PC-9 (cell line): ENCODE data around the gene MYD88. TPM values are rescaled to one million over a fixed set of nuclear protein-coding genes. Genes with fewer than 3 reads are reported as not detected.

ENCODE experiments used
- BruUV-seq: library from RNA; stranded (reverse); fragments of 400-500 nt; replicated peaks from 2 replicates; lab custom pipeline; 2021; lab: Mats Ljungman, UMichigan
- CTCF ChIA-PET: fragments of 300-600 bp; sonication (Branson Sonifier 250); formaldehyde crosslinking; loops from one replicate; lab custom pipeline; 2022; ENCODE audit warnings: antibody characterized with exemption; lab: Charles Lee
- POLR2A ChIA-PET: fragments of 300-600 bp; sonication (Branson Sonifier 250); formaldehyde crosslinking; loops from one replicate; lab custom pipeline; 2022; ENCODE audit warnings: antibody characterized with exemption; ENCODE audit not compliant: unreplicated experiment; lab: Charles Lee
- DNase-seq, 2 experiments: peaks; one replicate each; pipeline versions ENCODE4 v3.0.0 to v3.0.0-alpha.2; 2015 to 2022; ENCODE audit warnings: mixed read lengths in 1 of 2
- H2AFZ ChIP-seq: fragments of 200-600 bp; sonication (generic); 2 replicates; pipeline ENCODE4 v1.8.1; 2017; ENCODE audit warnings: antibody characterized with exemption
- H3F3A ChIP-seq: fragments of 200-600 bp; sonication (generic); 2 replicates; pipeline ENCODE4 v1.8.1; 2017; ENCODE audit warnings: antibody characterized with exemption, mild to moderate bottlenecking, low read depth; ENCODE audit not compliant: insufficient read depth
- H3K27ac ChIP-seq: fragments of 200-600 bp; sonication (generic); 2 replicates; pipeline ENCODE4 v1.6.1; 2016; ENCODE audit warnings: mixed run types
- H3K27me3 ChIP-seq: fragments of 200-600 bp; sonication (generic); 2 replicates; pipeline ENCODE4 v1.6.1; 2016; ENCODE audit warnings: low read depth, mixed run types; ENCODE audit not compliant: insufficient read depth
- H3K36me3 ChIP-seq: fragments of 200-600 bp; sonication (generic); 2 replicates; pipeline ENCODE4 v1.6.1; 2016; ENCODE audit warnings: low read depth, mixed run types
- H3K4me1 ChIP-seq: fragments of 200-600 bp; sonication (generic); replicated peaks from 2 replicates; pipeline ENCODE4 v1.6.1; 2016; ENCODE audit warnings: mixed run types; ENCODE audit not compliant: insufficient read depth
- H3K4me2 ChIP-seq: fragments of 200-600 bp; sonication (generic); 2 replicates; pipeline ENCODE4 v1.6.1; 2017; ENCODE audit warnings: mixed run types
- H3K4me3 ChIP-seq: fragments of 200-600 bp; sonication (generic); 2 replicates; pipeline ENCODE4 v1.6.1; 2016; ENCODE audit warnings: mixed run types
- H3K79me2 ChIP-seq: fragments of 200-600 bp; sonication (generic); 2 replicates; pipeline ENCODE4 v1.6.1; 2017; ENCODE audit warnings: low read depth, mixed run types
- H3K9me2 ChIP-seq: fragments of 200-600 bp; sonication (generic); 2 replicates; pipeline ENCODE4 v1.8.1; 2017; ENCODE audit warnings: mild to moderate bottlenecking; ENCODE audit not compliant: insufficient read depth
- H3K9me3 ChIP-seq: fragments of 200-600 bp; sonication (generic); 2 replicates; pipeline ENCODE4 v1.8.1; 2016; ENCODE audit warnings: low read depth; ENCODE audit not compliant: insufficient read depth
- H4K20me1 ChIP-seq: fragments of 200-600 bp; sonication (generic); 2 replicates; pipeline ENCODE4 v1.8.1; 2017; ENCODE audit not compliant: insufficient read depth
- CTCF ChIP-seq: fragments of 200-600 bp; sonication (generic); conservative IDR thresholded peaks from 2 replicates; pipeline ENCODE4 v1.6.1; 2017; ENCODE audit warnings: mixed run types, antibody characterized with exemption, mild to moderate bottlenecking, moderate library complexity
- EZH2 ChIP-seq: fragments of 200-600 bp; sonication (generic); IDR thresholded peaks from 2 replicates; pipeline ENCODE4 v1.8.0; 2017; ENCODE audit warnings: antibody characterized with exemption, low read depth
- intact Hi-C: fragments of 100-400 bp; cut with micrococcal nuclease; formaldehyde crosslinking; loops from one replicate; pipeline ENCODE4 v1.10.0; 2022; ENCODE audit not compliant: unreplicated experiment
- total RNA-seq: library from RNA; stranded (reverse); gene quantifications from 2 replicates; pipeline ENCODE4 v1.2.3, GENCODE V29; 2021

The MYD88 gene
- total RNA-seq, 1 experiment from 2014 or later = 25.0 TPM

GRCh38 chr3:38097446-38098375 is 40.8 kb upstream of the MYD88 start:
- ChIA-PET POLR2A (interaction anchor here (0.7 kb wide), 1 partner anchor 210 kb away, joined by 3 read pairs; no protein-coding TSS in a partner anchor), CTCF (no interaction called here)
- DNase-seq = no peak
- no peaks in the 10 kb centered on the region for H3K79me2 ChIP-seq
- TF ChIP-seq CTCF = no peak
- TF ChIP-seq EZH2 = no peak
- no TSS peak for BruUV-seq
- no peak overlapping the region for H3K4me2 ChIP-seq
- no peaks in the 10 kb centered on the region for H3F3A ChIP-seq
- H4K20me1 ChIP-seq = no peaks in the 10 kb centered on the region
- H2AFZ ChIP-seq = no peak overlapping the region
- H3K9me3 ChIP-seq = no peaks in the 10 kb centered on the region
- H3K4me3 ChIP-seq = no peak overlapping the region
- intact Hi-C loops = no loop called here
- H3K27ac ChIP-seq = no peak overlapping the region
- no peaks in the 10 kb centered on the region for H3K36me3 ChIP-seq
- no peaks in the 10 kb centered on the region for H3K9me2 ChIP-seq
- peaks cover 16% of the 10 kb centered on the region for H3K27me3 ChIP-seq
- H3K4me1 ChIP-seq = no peaks in the 10 kb centered on the region

- H4K20me1 ChIP-seq = no peaks in the 10 kb centered on the region
- TF ChIP-seq EZH2 (no peak), CTCF (no peak)
- no TSS peak for BruUV-seq
- no peaks in the 10 kb centered on the region for H3K9me3 ChIP-seq
- H3K36me3 ChIP-seq = no peaks in the 10 kb centered on the region
- no peak overlapping the region for H3K27ac ChIP-seq
- H3K4me2 ChIP-seq = no peak overlapping the region
- ChIA-PET CTCF (no interaction called here), POLR2A (interaction anchor here (0.7 kb wide), 1 partner anchor 210 kb away, joined by 3 read pairs; no protein-coding TSS in a partner anchor)
- intact Hi-C loops = no loop called here
- H3K9me2 ChIP-seq = no peaks in the 10 kb centered on the region
- DNase-seq = no peak
- no peak overlapping the region for H3K4me3 ChIP-seq
- H3F3A ChIP-seq = no peaks in the 10 kb centered on the region
- no peak overlapping the region for H2AFZ ChIP-seq
- peaks cover 10% of the 10 kb centered on the region for H3K27me3 ChIP-seq
- H3K79me2 ChIP-seq = no peaks in the 10 kb centered on the region
- H3K4me1 ChIP-seq = no peaks in the 10 kb centered on the region
Observed at GRCh38 chr3:38098376-38098723, 40.1 kb upstream of the MYD88 start.

- no peak overlapping the region for H2AFZ ChIP-seq
- H3K27me3 ChIP-seq = peaks cover 9% of the 10 kb centered on the region
- no peaks in the 10 kb centered on the region for H3K79me2 ChIP-seq
- intact Hi-C loops = no loop called here
- no peak overlapping the region for H3K27ac ChIP-seq
- H4K20me1 ChIP-seq = no peaks in the 10 kb centered on the region
- no peaks in the 10 kb centered on the region for H3K9me2 ChIP-seq
- no peak for DNase-seq
- no peak overlapping the region for H3K4me3 ChIP-seq
- BruUV-seq = no TSS peak
- CTCF ChIA-PET = no interaction called here
- POLR2A ChIA-PET = no interaction called here
- no peaks in the 10 kb centered on the region for H3K36me3 ChIP-seq
- H3K4me1 ChIP-seq = no peaks in the 10 kb centered on the region
- H3K9me3 ChIP-seq = no peaks in the 10 kb centered on the region
- no peak overlapping the region for H3K4me2 ChIP-seq
- H3F3A ChIP-seq = no peaks in the 10 kb centered on the region
- no peak for TF ChIP-seq EZH2
- TF ChIP-seq CTCF = no peak
Observed at GRCh38 chr3:38099518-38099917, 38.9 kb upstream of the MYD88 start.
